SK-N-MC (cell line): Measurements from ENCODE around the gene C11orf58.

Experiments used
- DNase-seq: peaks from one replicate; pipeline ENCODE4 v3.0.0-alpha.2; 2011; ENCODE audit warnings: low read depth, low spot score
- H3K27ac ChIP-seq: fragments of 200-600 bp; sonication (generic); 2 replicates; pipeline ENCODE4 v1.5.1; 2016; ENCODE audit warnings: mixed run types
- H3K36me3 ChIP-seq: fragments of 200-600 bp; sonication (generic); 2 replicates; pipeline ENCODE4 v1.6.1; 2017; ENCODE audit warnings: antibody characterized with exemption, low read length, mixed read lengths; ENCODE audit not compliant: insufficient read depth
- H3K4me3 ChIP-seq: fragments of 200-600 bp; sonication (generic); 2 replicates; pipeline ENCODE4 v1.5.1; 2016
- H3K9ac ChIP-seq: fragments of 200-600 bp; sonication (generic); 2 replicates; pipeline ENCODE4 v1.8.0; 2017; ENCODE audit warnings: mixed run types, mixed read lengths; ENCODE audit not compliant: insufficient read length
- H3K9me3 ChIP-seq: fragments of 200-600 bp; sonication (generic); 2 replicates; pipeline ENCODE4 v1.6.1; 2017; ENCODE audit warnings: low read depth, mild to moderate bottlenecking, antibody characterized with exemption, low read length, moderate library complexity, mixed read lengths
- EZH2 ChIP-seq: fragments of 200-600 bp; sonication (generic); IDR thresholded peaks from one replicate; pipeline ENCODE4 v1.6.1; 2017; ENCODE audit warnings: antibody characterized with exemption
- FOXP2 ChIP-seq: optimal IDR thresholded peaks from 2 replicates; pipeline ENCODE3; 2011; ENCODE audit warnings: mild to moderate bottlenecking, moderate library complexity; ENCODE audit not compliant: insufficient read depth; ENCODE audit errors: extremely low read length, control extremely low read depth
- POLR2AphosphoS5 ChIP-seq: IDR thresholded peaks from 2 replicates; pipeline ENCODE4 v1.6.1; 2012; ENCODE audit warnings: mild to moderate bottlenecking, low read depth, low read length, borderline replicate concordance

Gene C11orf58

GRCh38 chr11:16792426-16792825, 54.0 kb downstream of the C11orf58 start:
- no peaks in the 10 kb centered on the region for H3K36me3 ChIP-seq
- TF ChIP-seq EZH2 (no peak), POLR2AphosphoS5 (no peak), FOXP2 (no peak)
- no peak overlapping the region for H3K27ac ChIP-seq
- no peak overlapping the region for H3K9ac ChIP-seq
- no peaks in the 10 kb centered on the region for H3K9me3 ChIP-seq
- DNase-seq: no peak
- H3K4me3 ChIP-seq: no peak overlapping the region

GRCh38 chr11:16793009-16793408, 54.6 kb downstream of the C11orf58 start:
- no peaks in the 10 kb centered on the region for H3K36me3 ChIP-seq
- H3K27ac ChIP-seq: no peak overlapping the region
- DNase-seq: no peak
- H3K9ac ChIP-seq: no peak overlapping the region
- H3K4me3 ChIP-seq: no peak overlapping the region
- H3K9me3 ChIP-seq: no peaks in the 10 kb centered on the region
- TF ChIP-seq POLR2AphosphoS5: no peak
- TF ChIP-seq EZH2: no peak
- TF ChIP-seq FOXP2: no peak

GRCh38 chr11:16793511-16793910, 55.1 kb downstream of the C11orf58 start:
- no peak overlapping the region for H3K27ac ChIP-seq
- no peaks in the 10 kb centered on the region for H3K9me3 ChIP-seq
- H3K9ac ChIP-seq: no peak overlapping the region
- no peaks in the 10 kb centered on the region for H3K36me3 ChIP-seq
- no peak overlapping the region for H3K4me3 ChIP-seq
- no peak for DNase-seq
- TF ChIP-seq EZH2: no peak
- no peak for TF ChIP-seq FOXP2
- no peak for TF ChIP-seq POLR2AphosphoS5

GRCh38 chr11:16794047-16794818, 55.8 kb downstream of the C11orf58 start:
- H3K9ac ChIP-seq: no peak overlapping the region
- H3K36me3 ChIP-seq: no peaks in the 10 kb centered on the region

GRCh38 chr11:16795146-16795545, 56.7 kb downstream of the C11orf58 start:
- Histone ChIP-seq H3K36me3 (no peaks in the 10 kb centered on the region), H3K4me3 (no peak overlapping the region), H3K27ac (0 out of 2 replicates have a peak overlapping the region, but pooled peaks have one; percentile 26), H3K9me3 (no peaks in the 10 kb centered on the region), H3K9ac (no peak overlapping the region)
- TF ChIP-seq EZH2 (no peak), FOXP2 (no peak), POLR2AphosphoS5 (no peak)
- DNase-seq: no peak

More at GRCh38 chr11:16794047-16794818, 55.8 kb downstream of the C11orf58 start:
- Histone ChIP-seq H3K4me3 (no peak overlapping the region), H3K9me3 (no peaks in the 10 kb centered on the region), H3K27ac (no peak overlapping the region)
- DNase-seq: no peak
- no peak for TF ChIP-seq POLR2AphosphoS5
- no peak for TF ChIP-seq EZH2
- TF ChIP-seq FOXP2: no peak

GRCh38 chr11:16796311-16796710, 57.9 kb downstream of the C11orf58 start:
- Histone ChIP-seq H3K9ac (no peak overlapping the region), H3K36me3 (no peaks in the 10 kb centered on the region), H3K27ac (no peak overlapping the region), H3K4me3 (no peak overlapping the region), H3K9me3 (no peaks in the 10 kb centered on the region)
- DNase-seq: no peak
- no peak for TF ChIP-seq EZH2
- no peak for TF ChIP-seq FOXP2
- TF ChIP-seq POLR2AphosphoS5: no peak

GRCh38 chr11:16797776-16798175, 59.3 kb downstream of the C11orf58 start:
- Histone ChIP-seq H3K27ac (no peak overlapping the region), H3K9ac (no peak overlapping the region), H3K36me3 (no peaks in the 10 kb centered on the region), H3K4me3 (no peak overlapping the region), H3K9me3 (no peaks in the 10 kb centered on the region)
- DNase-seq: no peak
- no peak for TF ChIP-seq EZH2
- TF ChIP-seq POLR2AphosphoS5: no peak
- TF ChIP-seq FOXP2: no peak

- Histone ChIP-seq H3K9ac (no peak overlapping the region), H3K36me3 (no peaks in the 10 kb centered on the region; the same call in 1 of the 2 replicates), H3K9me3 (no peaks in the 10 kb centered on the region), H3K4me3 (no peak overlapping the region), H3K27ac (no peak overlapping the region)
- TF ChIP-seq EZH2: no peak
- no peak for TF ChIP-seq FOXP2
- TF ChIP-seq POLR2AphosphoS5: no peak
- no peak for DNase-seq
Observed at GRCh38 chr11:16799221-16799620, 60.8 kb downstream of the C11orf58 start.
